Hepatocyte (in vitro differentiated cells): ENCODE data around the gene KLHL11.
A peak's percentile ranks its signal among the peaks of the same experiment; 100 is the strongest.

Experiments
- EZH2 ChIP-seq: fragments of 200-600 bp; sonication (generic); IDR thresholded peaks from 2 replicates; pipeline ENCODE4 v1.6.1; 2016; ENCODE audit warnings: antibody characterized with exemption, mild to moderate bottlenecking, borderline replicate concordance
- EZH2phosphoT487 ChIP-seq: fragments of 200-600 bp; sonication (generic); IDR thresholded peaks from one replicate; pipeline ENCODE4 v1.6.1; 2018; ENCODE audit warnings: antibody characterized with exemption, mild to moderate bottlenecking, low read depth, moderate library complexity; ENCODE audit not compliant: unreplicated experiment, severe bottlenecking
- TF ChIP-seq, protein P1 (sequence below): fragments of 200-600 bp; sonication (generic); IDR thresholded peaks from 2 replicates; pipeline ENCODE4 v1.5.1; 2016; ENCODE audit warnings: antibody characterized with exemption, mild to moderate bottlenecking; ENCODE audit not compliant: poor library complexity

DNA sequence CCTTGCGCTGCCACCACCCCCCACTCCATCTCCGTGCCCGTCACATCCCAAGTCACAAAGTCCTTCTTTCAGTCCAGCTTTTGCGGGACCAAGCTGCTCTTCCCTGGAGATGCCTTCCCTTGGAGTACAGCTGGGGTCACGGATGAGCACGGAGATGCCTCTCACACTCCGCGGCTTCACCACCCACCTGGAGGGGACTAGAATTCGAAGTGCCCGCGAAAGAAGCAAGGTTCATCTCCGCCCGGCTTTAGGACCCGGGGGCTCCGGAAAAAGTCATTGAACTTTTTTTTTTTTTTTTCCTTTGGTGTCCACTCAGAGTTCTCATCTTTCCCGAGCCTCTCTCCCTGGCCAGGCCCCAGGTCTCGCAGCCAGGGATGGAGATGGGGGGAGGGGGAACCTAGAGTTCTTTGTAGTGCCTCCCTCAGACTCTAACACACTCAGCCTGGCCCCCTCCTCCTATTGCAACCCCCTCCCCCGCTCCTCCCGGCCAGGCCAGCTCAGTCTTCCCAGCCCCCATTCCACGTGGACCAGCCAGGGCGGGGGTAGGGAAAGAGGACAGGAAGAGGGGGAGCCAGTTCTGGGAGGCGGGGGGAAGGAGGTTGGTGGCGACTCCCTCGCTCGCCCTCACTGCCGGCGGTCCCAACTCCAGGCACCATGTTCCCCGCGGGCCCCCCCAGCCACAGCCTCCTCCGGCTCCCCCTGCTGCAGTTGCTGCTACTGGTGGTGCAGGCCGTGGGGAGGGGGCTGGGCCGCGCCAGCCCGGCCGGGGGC, 52.7 kb downstream of the KLHL11 start, which contains the start of gene FKBP10:
- TF ChIP-seq, protein P1, sequence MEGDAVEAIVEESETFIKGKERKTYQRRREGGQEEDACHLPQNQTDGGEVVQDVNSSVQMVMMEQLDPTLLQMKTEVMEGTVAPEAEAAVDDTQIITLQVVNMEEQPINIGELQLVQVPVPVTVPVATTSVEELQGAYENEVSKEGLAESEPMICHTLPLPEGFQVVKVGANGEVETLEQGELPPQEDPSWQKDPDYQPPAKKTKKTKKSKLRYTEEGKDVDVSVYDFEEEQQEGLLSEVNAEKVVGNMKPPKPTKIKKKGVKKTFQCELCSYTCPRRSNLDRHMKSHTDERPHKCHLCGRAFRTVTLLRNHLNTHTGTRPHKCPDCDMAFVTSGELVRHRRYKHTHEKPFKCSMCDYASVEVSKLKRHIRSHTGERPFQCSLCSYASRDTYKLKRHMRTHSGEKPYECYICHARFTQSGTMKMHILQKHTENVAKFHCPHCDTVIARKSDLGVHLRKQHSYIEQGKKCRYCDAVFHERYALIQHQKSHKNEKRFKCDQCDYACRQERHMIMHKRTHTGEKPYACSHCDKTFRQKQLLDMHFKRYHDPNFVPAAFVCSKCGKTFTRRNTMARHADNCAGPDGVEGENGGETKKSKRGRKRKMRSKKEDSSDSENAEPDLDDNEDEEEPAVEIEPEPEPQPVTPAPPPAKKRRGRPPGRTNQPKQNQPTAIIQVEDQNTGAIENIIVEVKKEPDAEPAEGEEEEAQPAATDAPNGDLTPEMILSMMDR = peak; percentile 9
- TF ChIP-seq EZH2 (no peak), EZH2phosphoT487 (no peak)
